CD14-positive monocyte (primary cell): ENCODE results near the gene NAB1. TPM values are rescaled to one million over a fixed set of nuclear protein-coding genes. Genes with fewer than 3 reads are reported as not detected.

Experiments used
- DNase-seq, 3 donors: peaks; one replicate each; pipeline ENCODE4 v3.0.0-alpha.2; 2011 to 2022
- H2AFZ ChIP-seq: 2 replicates; pipeline ENCODE4 v1.6.0; 2012; ENCODE audit warnings: mild to moderate bottlenecking, low read depth, low read length, inconsistent platforms; ENCODE audit not compliant: insufficient read depth, poor library complexity, severe bottlenecking
- H3K27ac ChIP-seq, 2 donors: 1 replicate in 1 of 2; 2 replicates in 1 of 2; pipeline ENCODE4 v1.5.1; 2012 to 2013; ENCODE audit warnings: low read length in 2 of 2, control low read depth in 1 of 2, inconsistent platforms in 1 of 2, low read depth in 1 of 2, mild to moderate bottlenecking in 1 of 2
- H3K27me3 ChIP-seq, 2 donors: one replicate each; pipeline versions ENCODE4 v1.6.0 to v1.6.1; 2011 to 2013; ENCODE audit warnings: low read length in 2 of 2; ENCODE audit not compliant: control insufficient read depth in 2 of 2, insufficient read depth in 2 of 2
- H3K36me3 ChIP-seq, 2 donors: replicated peaks in 1 of 2; 1 replicate in 1 of 2; 2 replicates in 1 of 2; pipeline versions ENCODE4 v1.5.1 to v1.6.1; 2012 to 2013; ENCODE audit warnings: low read length in 2 of 2, control low read depth in 1 of 2, inconsistent platforms in 1 of 2, mild to moderate bottlenecking in 1 of 2; ENCODE audit not compliant: insufficient read depth in 2 of 2, control insufficient read depth in 1 of 2
- H3K4me1 ChIP-seq, 2 donors: 1 replicate in 1 of 2; 2 replicates in 1 of 2; pipeline versions ENCODE4 v1.5.1 to v1.6.1; 2012 to 2013; ENCODE audit warnings: low read length in 2 of 2, control low read depth in 1 of 2, inconsistent platforms in 1 of 2, mild to moderate bottlenecking in 1 of 2, moderate library complexity in 1 of 2; ENCODE audit not compliant: insufficient read depth in 2 of 2, control insufficient read depth in 1 of 2
- H3K4me2 ChIP-seq: replicated peaks from 2 replicates; pipeline ENCODE3; 2012; ENCODE audit warnings: low read length, moderate library complexity, mild to moderate bottlenecking; ENCODE audit not compliant: poor library complexity, severe bottlenecking; ENCODE audit errors: extremely low read depth
- H3K4me3 ChIP-seq, 3 experiments: fragments of 200-600 bp in 1 of 3; sonication (generic) in 1 of 3; replicated peaks in 1 of 3; 1 replicate in 2 of 3; 2 replicates in 1 of 3; pipeline ENCODE4 v1.5.1; 2011 to 2013; ENCODE audit warnings: low read length in 3 of 3, mild to moderate bottlenecking in 3 of 3, control low read depth in 2 of 3, low read depth in 2 of 3, inconsistent platforms in 1 of 3, moderate library complexity in 1 of 3
- H3K79me2 ChIP-seq: 2 replicates; pipeline ENCODE4 v1.6.0; 2012; ENCODE audit warnings: mild to moderate bottlenecking, control low read depth, inconsistent platforms, low read length, moderate library complexity; ENCODE audit not compliant: insufficient read depth
- H3K9ac ChIP-seq: 2 replicates; pipeline ENCODE4 v1.6.0; 2017; ENCODE audit warnings: low read length, mild to moderate bottlenecking; ENCODE audit not compliant: insufficient read depth, poor library complexity, severe bottlenecking
- H3K9me3 ChIP-seq, 2 donors: replicated peaks in 1 of 2; 1 replicate in 1 of 2; 2 replicates in 1 of 2; pipeline versions ENCODE4 v1.5.1 to v1.6.1; 2012 to 2013; ENCODE audit warnings: low read length in 2 of 2, control low read depth in 1 of 2; ENCODE audit not compliant: control insufficient read depth in 1 of 2, insufficient read depth in 1 of 2
- H4K20me1 ChIP-seq: 2 replicates; pipeline ENCODE4 v1.6.0; 2012; ENCODE audit warnings: mild to moderate bottlenecking, low read length, control low read depth, moderate library complexity; ENCODE audit not compliant: insufficient read depth
- H3K27ac Mint-ChIP-seq, 7 donors: one replicate each; pipeline ENCODE4 v1.8.0; 2020; ENCODE audit warnings: mild to moderate bottlenecking in 7 of 7, mixed read lengths in 7 of 7, moderate library complexity in 6 of 7, inconsistent platforms in 2 of 7
- H3K27me3 Mint-ChIP-seq, 3 donors: one replicate each; pipeline ENCODE4 v1.8.0; 2021 to 2022; ENCODE audit warnings: low read depth in 3 of 3, mild to moderate bottlenecking in 3 of 3, mixed read lengths in 3 of 3, moderate library complexity in 3 of 3, inconsistent platforms in 1 of 3
- H3K36me3 Mint-ChIP-seq, 2 donors: one replicate each; pipeline ENCODE4 v1.8.0; 2020; ENCODE audit warnings: mixed read lengths in 2 of 2, inconsistent platforms in 1 of 2, mild to moderate bottlenecking in 1 of 2
- H3K4me1 Mint-ChIP-seq: one replicate; pipeline ENCODE4 v1.8.0; 2020; ENCODE audit warnings: mild to moderate bottlenecking, mixed read lengths
- H3K4me3 Mint-ChIP-seq, 2 donors: one replicate each; pipeline ENCODE4 v1.8.0; 2020; ENCODE audit warnings: mild to moderate bottlenecking in 2 of 2, mixed read lengths in 2 of 2, moderate library complexity in 1 of 2
- H3K9me3 Mint-ChIP-seq, 7 donors: one replicate each; pipeline ENCODE4 v1.8.0; 2020 to 2022; ENCODE audit warnings: mixed read lengths in 7 of 7, mild to moderate bottlenecking in 6 of 7, moderate library complexity in 6 of 7, inconsistent platforms in 2 of 7
- WGBS: methylation state at CpG from one replicate; pipeline ENCODE4 v1.1.5; 2013; ENCODE audit warnings: missing lambda C conversion rate; ENCODE audit not compliant: insufficient coverage; 5-methylcytosine and 5-hydroxymethylcytosine counted together
- intact Hi-C, 2 donors: fragments of 100-400 bp; cut with micrococcal nuclease; formaldehyde crosslinking; loops; one replicate each; pipeline versions ENCODE4 v1.15.0 to v1.15.1; 2023
- polyA plus RNA-seq, 3 donors: library from polyadenylated mRNA; depleted of rRNA in 1 of 3; unstranded in 2 of 3; stranded (reverse) in 1 of 3; fragments of 300-500 nt in 2 of 3; fragments of >200 nt in 1 of 3; fragmentation: Illumina TruSeq in 2 of 3; gene quantifications; 1 replicate in 2 of 3; 2 replicates in 1 of 3; pipeline ENCODE4 v1.2.3, GENCODE V29; 2012 to 2021
- TF ChIP-seq, protein P1 (sequence below): fragments of 200-600 bp; IDR thresholded peaks from one replicate; pipeline ENCODE4 v1.8.0; 2022; ENCODE audit warnings: antibody characterized with exemption, mild to moderate bottlenecking

Gene NAB1
- polyA plus RNA-seq, 3 donors, result 2.9 to 15.5 (median 3.1) TPM

DNA sequence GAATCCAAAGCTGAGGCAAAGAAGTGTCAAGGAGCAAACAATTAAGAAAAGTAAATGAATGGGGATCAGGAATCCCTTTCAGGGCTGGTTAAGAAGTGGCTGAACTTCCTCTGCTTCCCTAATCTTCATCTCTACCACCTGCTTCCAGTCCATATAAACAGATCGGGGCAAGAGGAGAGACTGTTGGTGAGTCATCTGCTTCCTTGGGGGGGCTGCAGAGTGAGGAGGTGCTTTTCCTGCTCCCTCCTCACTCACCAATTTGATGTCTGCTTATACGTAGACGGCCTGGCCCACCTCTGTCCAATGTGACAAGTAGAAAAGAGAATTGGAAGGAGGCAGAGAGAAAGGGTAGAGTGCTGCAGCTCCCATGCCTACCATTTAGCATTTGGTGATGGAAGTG is 68.4 kb downstream of the NAB1 start:
- Histone ChIP-seq H2AFZ (no peak overlapping the region), H3K9ac (no peak overlapping the region), H3K4me2 (no peak overlapping the region), H3K4me1 (no peaks in the 10 kb centered on the region), H3K4me3 (no peak overlapping the region), H4K20me1 (no peaks in the 10 kb centered on the region), H3K36me3 (no peaks in the 10 kb centered on the region), H3K9me3 (no peaks in the 10 kb centered on the region), H3K79me2 (no peaks in the 10 kb centered on the region), H3K27me3 (no peaks in the 10 kb centered on the region), H3K27ac (no peak overlapping the region)
- no peak overlapping the region for H3K4me3 Mint-ChIP-seq
- H3K36me3 Mint-ChIP-seq, result no peaks in the 10 kb centered on the region
- no peaks in the 10 kb centered on the region for H3K4me1 Mint-ChIP-seq
- peaks cover 0 to 4% (median 2%) of the 10 kb centered on the region in 7 donors for H3K9me3 Mint-ChIP-seq
- WGBS, result no CpG with 5 or more reads among the region's 3 CpGs
- intact Hi-C loops, result no loop called here
- no peak for DNase-seq
- no peak overlapping the region for H3K27ac Mint-ChIP-seq
- TF ChIP-seq, protein P1, sequence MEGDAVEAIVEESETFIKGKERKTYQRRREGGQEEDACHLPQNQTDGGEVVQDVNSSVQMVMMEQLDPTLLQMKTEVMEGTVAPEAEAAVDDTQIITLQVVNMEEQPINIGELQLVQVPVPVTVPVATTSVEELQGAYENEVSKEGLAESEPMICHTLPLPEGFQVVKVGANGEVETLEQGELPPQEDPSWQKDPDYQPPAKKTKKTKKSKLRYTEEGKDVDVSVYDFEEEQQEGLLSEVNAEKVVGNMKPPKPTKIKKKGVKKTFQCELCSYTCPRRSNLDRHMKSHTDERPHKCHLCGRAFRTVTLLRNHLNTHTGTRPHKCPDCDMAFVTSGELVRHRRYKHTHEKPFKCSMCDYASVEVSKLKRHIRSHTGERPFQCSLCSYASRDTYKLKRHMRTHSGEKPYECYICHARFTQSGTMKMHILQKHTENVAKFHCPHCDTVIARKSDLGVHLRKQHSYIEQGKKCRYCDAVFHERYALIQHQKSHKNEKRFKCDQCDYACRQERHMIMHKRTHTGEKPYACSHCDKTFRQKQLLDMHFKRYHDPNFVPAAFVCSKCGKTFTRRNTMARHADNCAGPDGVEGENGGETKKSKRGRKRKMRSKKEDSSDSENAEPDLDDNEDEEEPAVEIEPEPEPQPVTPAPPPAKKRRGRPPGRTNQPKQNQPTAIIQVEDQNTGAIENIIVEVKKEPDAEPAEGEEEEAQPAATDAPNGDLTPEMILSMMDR, result no peak
- H3K27me3 Mint-ChIP-seq, result peaks cover 0 to 3% (median 2%) of the 10 kb centered on the region in 3 donors

DNA sequence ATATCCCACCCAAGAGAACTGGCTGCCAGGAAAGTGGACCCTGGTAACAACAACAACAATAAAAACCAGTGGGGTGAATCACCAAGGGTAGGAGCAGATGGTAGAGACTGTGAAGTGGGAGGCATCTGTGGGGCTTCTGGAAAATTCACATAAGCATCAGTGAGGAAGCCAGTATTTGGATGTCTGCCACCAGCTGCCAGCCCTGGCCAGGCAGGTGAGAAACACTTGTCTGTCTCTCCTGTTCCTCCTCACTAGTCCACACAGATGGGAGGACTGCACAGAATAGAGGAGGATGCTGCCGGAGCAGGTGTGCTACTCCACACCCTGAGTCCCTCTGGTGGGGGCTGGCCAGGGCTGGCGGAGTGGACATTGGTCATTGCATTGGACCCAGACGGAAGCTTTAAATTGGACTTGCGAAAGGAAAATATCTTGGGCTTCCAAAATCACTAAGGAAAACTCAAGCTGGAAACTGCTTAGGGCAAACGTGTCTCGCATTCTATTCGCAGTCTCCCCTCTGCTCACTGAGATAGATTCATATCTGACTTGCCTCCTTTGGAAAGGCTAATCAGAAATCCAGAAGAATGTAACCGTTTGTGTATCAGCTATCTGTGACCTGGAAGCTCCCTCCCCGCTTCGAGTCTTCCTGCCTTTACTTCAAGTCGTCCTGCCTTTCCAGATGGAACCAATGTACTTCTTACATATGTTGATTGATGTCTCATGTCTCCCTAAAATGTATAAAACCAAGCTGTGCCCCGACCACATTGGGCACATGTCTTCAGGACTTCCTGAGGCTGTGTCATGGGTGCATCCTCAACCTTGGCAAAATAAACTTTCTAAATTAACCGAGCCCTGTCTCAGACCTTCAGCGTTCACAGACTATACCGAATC is 69.1 kb downstream of the NAB1 start:
- Histone ChIP-seq H3K9ac (no peak overlapping the region), H3K27ac (no peak overlapping the region), H4K20me1 (no peaks in the 10 kb centered on the region), H3K27me3 (no peaks in the 10 kb centered on the region), H2AFZ (no peak overlapping the region), H3K36me3 (no peaks in the 10 kb centered on the region), H3K79me2 (no peaks in the 10 kb centered on the region), H3K4me1 (no peaks in the 10 kb centered on the region), H3K4me2 (no peak overlapping the region), H3K4me3 (no peak overlapping the region), H3K9me3 (no peaks in the 10 kb centered on the region)
- Mint-ChIP-seq H3K9me3 (peaks cover 0 to 4% (median 2%) of the 10 kb centered on the region in 7 donors), H3K27me3 (peaks cover 0 to 2% (median 2%) of the 10 kb centered on the region in 3 donors), H3K4me3 (no peak overlapping the region), H3K27ac (no peak overlapping the region), H3K4me1 (no peaks in the 10 kb centered on the region), H3K36me3 (no peaks in the 10 kb centered on the region)
- intact Hi-C loops, result no loop called here
- 92% methylated on average over 14 of the region's 15 CpGs for WGBS
- TF ChIP-seq, protein P1, result no peak
- DNase-seq, result no peak
